NCI-H187 treated with DMSO at 0.1 percent for 48 hours (cell line): ENCODE data around the gene C4BPB.
"Not testable (repeated sequence)": the region's sequence is repeated elsewhere in the genome, so short reads cannot be mapped to it uniquely, and the experiment has no call there.

ENCODE experiments used
- DNase-seq: peaks from one replicate; lab custom pipeline; 2025; lab: John Stamatoyannopoulos, UW

C4BPB gene, protein sequence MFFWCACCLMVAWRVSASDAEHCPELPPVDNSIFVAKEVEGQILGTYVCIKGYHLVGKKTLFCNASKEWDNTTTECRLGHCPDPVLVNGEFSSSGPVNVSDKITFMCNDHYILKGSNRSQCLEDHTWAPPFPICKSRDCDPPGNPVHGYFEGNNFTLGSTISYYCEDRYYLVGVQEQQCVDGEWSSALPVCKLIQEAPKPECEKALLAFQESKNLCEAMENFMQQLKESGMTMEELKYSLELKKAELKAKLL

DNA sequence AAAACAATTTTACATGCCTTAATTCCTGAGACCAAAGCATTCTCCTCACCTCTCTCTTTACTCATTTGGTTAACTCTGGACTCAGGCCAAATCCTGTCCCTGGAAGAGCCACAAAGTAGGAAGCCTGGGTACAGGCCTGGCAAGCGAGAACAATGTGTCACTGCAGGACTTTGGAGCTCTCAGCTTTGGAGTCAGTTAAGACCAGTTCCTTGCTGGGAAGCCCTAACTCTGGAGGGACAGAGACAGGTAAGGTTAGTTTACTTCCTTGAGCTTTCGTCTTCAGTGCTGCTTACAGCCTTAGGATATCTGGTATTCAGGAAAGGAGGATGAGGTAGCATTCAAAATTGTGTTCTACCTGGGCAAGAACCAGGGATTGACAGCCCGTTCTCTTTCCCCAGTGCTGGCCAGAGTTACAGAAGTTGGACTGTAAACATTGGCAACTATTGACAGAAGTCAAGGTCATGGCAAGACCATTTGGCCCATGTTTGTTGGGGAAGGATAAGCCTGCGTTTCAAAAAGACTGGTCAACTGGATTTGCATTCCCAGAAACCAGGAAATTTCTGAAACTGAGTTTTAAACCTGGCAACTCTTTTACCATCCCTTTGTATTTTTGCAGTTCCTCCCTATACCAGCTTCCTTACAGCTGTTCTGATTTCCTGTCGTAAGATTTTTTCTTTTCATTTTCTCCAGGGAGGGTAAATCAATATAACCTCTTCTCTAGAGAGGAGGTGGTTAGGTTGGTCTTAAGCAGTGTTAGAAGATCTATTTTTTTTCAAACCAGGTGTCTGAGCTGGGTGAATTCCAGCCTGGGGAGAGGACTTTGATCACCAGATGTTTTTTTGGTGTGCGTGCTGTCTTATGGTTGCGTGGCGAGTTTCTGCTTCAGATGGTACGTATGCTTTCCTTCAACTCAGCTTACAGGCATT, at the start of gene C4BPB:
TSS of gene C4BPB (plus strand) at position 160 of the 926 bp plus-strand sequence. CDS start at position 832, 672 bp downstream.
- DNase-seq = no peak

DNA sequence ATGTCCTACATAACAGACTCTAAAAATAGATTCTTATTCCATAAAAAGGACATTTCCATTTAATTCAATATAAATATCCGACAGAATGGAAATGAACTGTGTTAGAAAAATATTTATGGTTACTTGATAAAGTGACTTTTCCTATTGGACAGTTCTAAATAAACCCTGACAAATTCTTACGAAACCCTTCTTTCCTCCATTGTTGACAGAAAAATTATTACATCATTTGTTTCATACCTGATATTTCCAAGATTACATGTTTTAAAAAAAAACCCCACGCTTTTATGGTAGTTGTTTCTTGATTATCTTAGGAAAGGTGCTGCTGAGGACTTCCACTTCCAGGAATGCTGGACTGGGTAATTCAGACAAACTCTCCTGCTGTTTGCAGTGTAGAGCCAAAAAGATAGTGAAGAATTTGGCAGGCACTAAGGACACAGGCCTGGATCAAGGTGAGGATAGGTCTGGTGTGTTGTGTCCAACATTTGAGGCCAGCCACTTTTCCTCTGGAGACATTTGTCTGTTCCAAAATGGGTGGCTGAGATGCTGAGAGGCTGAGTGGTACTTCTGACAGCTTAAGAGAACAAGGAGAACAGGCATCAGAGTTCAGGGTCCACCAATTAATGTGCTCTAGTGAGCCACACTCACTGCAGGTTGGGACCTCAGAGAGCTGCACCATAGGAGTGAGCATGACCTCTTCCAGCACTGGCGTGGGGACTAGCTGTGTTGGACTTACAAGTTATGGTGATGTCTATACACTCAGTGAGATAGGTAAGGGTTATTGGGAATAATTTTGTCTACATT, 49.1 kb upstream of the C4BPB start:
- no peak for DNase-seq

DNA sequence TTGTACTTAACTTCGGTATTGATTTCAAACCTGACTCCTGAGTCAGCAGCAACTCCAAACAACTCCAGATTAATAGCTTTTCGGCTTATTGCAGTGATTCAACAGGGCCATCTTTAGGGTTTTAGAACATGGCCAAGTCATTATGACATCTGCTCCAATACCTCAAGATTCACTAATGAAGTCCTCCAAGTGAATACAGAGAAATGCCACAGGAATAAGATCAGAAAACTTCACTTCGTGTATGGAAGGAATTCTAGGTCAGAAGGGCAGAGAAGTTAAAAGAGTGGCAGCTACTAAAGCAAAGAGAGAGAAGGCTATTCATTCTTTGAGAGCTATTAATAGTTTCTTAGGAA, 48.5 kb upstream of the C4BPB start:
- no peak for DNase-seq

DNA sequence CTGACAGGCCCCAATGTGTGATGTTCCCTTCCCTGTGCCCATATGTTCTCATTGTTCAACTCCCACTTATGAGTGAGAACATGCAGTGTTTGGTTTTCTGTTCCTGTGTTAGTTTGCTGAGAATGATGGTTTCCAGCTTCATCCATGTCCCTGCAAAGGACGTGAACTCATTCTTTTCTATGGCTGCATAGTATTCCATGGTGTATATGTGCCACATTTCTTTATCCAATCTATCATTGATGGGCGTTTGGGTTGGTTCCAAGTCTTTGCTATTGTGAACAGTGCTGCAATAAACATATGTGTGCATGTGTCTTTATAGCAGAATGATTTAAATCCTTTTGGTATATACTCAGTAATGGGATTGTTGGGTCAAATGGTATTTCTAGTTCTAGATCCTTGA, 47.3 kb upstream of the C4BPB start:
- not testable (repeated sequence) for DNase-seq

DNA sequence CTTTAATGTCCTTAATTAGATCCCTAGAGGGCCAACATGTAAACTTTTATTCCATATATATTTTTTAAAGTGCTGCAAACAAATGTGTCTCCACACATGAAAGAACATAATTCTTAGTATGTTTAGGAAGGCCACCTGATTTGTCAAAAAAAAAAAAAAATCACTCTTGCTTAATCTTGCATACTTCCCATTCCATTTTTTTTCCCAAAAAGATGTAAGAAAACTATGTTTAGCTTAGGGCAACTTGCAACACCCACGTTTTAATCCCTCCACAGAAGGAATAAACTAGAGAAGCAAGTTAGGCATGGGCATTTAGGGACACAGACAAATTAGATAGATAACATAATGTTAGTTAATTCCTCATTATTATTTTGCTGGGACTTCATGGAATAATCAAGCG, 43.2 kb upstream of the C4BPB start:
- no peak for DNase-seq

DNA sequence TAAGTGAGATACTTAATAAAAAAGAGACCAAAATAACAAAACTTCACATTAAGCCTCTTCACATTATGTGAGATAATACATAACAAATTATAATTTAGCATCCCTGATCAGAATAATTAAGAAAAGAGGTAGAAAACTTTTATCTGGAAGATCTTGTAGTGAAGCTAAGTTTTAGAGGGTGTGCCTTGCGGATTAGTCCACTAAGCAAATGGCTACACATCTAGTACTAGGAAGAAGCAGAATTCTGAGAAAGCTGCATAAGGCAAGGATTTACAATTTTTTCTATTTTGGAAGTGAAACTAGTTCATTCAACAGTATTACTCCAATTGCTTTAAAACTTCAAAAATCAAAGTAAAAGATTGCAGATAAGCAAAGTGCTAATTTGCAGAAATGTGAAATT, 41.2 kb upstream of the C4BPB start:
- no peak for DNase-seq

DNA sequence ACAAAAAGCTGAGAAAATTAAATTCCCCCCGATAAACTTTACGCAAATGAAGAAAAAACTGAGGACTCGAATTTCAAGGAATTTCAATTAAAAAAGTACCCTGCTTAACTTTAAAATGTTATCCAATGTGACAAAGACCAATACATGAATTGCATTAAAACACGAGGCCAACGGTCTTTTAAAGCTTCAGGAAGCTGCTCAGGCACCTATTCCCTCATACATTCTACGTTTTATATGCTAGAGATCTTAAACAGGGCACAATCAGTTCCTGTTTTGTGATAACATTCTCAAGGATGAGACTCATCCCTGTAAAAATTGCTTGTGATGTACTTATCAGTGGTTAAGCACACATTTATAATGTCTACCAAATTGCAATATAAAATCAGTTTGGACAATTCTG, 40.6 kb upstream of the C4BPB start:
- DNase-seq = no peak

DNA sequence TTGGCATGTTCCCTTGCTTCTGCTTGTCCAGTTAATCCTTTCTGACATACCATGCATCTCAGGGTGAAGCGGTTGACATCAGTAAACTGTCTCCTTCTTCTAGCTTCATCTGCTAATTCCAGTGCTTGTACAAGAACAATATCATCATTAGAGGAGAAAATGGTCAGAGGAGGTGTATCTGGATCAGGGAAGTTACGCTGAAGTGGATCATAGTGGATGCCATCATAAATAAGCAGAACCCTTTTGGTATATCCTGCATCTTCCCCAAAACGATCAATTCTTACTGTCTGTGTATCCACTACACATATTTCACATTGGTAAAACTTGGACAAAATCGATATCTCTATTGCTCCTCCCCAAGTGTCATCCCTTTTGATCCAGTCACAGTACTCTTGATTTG, 39.6 kb upstream of the C4BPB start:
- no peak for DNase-seq

DNA sequence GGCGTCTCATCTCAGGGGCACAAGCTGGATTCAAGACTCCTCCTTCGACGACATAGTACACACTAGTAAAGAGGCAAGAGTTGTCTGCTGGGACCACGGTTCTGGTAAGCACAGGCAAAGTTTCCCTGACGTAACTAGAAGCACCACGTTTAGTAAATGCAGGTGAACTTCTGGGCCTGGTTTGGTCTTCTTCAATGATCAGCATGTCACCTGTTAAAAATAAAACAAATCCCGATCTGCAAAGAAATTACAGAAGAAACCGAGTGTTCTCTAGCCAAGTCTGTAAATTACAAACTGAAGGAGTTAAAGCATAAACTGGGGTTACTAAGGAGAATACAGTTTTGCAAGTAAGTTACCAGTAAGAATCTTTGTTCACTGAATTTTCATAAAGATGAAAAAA, 39.1 kb upstream of the C4BPB start:
- DNase-seq = no peak

DNA sequence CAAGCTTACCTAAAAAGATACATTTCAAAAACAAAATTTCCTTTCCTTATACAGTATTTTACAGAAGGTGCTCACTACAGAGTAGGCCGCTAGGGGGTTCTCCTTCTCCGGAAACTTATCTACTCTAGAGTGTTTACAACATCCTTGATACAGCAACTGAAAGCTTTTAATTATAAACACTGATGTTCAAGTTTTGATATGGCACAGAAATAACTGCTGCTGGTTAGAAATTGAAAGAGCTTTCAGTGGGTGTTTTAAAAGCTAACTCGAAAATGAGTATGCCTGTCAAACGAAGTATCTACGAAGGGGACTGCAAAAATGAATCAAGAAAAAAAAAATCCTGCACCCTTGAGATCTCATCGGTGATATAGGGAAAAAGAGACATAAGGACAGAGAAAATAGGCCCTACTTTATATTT, 38.7 kb upstream of the C4BPB start:
- DNase-seq = peak; percentile 54

DNA sequence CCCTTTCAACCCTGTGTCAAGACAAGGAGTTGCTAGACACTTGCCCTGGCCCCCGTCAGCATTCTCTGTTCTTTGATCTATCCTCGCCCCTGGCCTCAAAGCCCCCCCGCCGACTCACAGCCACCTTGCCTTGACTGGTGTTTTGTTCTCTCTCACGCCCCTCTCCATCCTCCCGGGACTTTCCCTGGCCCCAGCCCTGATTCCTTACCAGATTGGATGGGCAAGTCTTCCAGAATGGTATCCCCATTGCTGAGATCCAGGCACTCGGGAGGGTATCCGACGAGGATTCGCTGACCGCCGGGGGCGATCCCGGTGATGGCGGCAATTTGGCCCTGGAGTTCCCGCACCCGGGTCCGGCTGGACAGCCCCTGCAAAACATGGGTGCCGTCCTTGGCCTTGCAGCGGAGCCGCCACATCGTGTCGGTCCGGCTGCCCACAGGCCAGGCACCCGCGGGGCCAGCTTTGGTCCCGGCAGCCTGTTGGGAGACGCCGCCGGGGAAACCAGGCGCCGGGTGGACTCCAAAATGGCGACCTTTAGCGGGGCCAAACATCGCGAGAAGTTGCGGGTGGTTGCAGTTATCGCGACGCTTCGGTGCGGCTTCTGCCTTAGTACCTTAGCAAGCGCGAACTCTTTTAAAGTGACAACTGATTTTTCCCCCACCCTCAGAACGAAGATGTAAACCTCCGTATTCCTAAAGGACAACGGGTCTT, 38.0 kb upstream of the C4BPB start:
- DNase-seq = peak; percentile 89

DNA sequence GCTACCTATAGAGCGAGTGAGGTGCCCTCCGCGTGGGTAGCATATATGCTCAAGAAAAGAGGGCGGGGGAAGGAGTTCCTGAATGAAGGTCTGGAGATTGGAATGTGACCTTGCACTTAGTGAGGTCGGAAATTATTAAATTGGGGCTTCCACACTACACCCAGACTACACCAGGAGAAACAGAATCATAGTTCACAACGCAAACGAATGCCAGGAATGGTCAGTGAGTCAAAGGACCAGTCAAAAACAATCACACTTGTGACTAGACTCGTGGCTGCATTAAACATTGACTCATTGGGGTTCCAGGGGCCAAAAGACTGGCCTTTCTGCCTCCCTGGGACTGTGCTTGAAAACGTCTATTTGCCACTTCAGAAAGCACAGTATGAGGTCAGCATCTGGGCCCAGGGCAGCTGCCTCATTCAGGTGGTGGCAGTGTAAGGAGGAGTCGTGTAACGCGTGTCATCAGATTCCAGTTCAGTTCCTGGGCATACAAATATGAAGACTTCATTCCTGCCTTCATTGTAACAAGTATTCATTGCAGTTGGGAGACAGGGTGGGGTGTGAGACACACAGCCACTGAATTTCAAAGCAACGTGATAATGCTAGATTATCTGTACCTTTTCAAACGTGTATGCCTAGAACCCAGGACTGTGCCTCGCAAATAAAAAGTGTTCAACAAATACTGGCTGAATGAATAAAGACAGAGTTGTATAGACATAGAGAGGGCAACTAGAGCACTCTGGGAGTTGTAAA, 37.3 kb upstream of the C4BPB start, which contains the start of gene YOD1:
TSS of gene YOD1 (minus strand) at position 18 of the 753 bp plus-strand sequence. CDS start 178 bp downstream, outside the sequence.
- DNase-seq = no peak

DNA sequence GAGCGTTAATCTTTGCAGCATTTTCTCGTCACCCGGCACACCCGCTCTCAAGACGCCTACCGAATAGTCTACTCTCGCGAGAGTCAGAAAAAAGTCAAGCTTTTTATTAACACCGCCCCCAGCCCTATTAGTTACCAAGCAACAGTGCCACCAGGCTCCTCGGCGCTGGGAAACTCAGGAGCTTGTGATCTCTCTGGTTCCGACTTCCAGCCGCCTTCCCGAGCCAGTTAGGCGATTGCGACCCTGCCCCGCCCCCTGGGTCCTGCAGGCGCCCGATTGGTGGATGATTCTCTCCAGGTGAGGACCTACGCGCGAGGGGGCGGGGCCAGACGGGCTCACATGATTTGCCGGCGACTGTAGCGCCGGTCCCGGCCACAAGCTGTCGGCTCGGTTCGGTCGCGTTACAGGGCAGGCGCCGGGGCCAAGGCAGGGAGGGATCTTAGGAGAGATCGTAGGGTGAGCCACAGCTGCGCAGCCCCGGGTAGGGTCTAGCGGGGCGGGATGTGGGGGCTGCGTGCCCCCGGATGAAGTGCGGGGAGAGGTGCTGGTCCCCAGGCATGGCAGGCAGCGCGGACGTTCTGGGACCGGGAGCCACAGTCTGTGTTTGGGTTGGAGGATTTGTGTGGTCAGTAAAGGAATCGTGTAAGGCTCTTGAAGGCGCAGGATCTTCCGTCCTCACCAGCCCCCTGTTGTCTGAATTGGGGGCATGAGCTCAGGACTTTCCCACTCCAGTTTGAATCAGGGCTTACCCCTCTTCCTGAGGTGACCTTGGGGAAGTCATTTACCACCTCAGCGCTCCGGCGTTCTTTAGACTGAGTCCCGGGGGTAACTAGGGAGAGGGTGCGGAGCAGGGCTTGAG, 35.5 kb upstream of the C4BPB start, which contains the start of gene PFKFB2:
TSS of gene PFKFB2 (plus strand) at position 365 of the 859 bp plus-strand sequence. CDS start 1,443 bp downstream, outside the sequence.
- peak; percentile 99 for DNase-seq

DNA sequence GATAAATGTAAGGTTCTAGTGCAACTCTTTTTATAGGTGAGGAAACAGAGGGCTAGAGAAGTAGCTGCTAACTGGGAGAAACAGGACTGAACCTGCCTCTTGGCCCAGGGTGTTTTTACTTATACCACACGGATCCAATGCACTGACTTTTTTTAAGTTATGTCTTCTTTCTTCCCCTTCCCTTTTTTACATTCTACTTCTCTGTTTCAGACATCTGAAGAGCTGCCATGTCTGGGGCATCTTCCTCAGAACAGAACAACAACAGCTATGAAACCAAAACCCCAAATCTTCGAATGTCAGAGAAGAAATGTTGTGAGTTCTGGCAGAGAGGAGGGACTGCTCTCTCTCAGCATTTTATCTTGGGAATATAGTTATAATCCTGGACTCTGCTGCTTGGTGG, 34.2 kb upstream of the C4BPB start:
- no peak for DNase-seq

DNA sequence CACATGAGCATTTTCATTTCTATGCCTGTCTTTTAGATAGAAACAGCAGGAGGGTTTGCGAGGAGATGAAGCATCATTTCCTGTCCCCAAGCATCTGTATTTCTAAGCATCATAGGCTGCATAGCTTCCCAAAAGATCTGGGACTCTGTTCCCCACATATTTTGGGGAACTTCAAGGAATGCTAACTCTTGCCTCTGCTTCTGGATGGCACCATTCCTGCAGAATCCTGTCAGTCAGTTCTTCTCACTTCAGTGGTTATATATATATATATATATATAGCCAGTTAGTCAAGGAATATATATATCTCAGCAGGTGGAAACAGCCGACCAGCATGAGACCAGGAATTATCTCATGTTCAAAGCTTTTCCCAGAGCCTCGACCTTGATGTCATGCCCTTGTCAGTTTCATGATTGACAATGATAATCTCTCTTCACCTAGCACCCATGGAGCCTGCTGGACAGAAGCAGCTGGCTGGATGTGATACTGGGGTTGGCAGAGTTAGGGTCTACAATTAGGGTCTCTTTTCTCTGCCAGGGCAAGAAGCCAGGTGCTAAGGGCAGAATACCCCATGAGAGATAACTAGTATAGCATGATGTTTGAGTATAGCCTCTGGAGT, 33.2 kb upstream of the C4BPB start:
- DNase-seq = no peak

DNA sequence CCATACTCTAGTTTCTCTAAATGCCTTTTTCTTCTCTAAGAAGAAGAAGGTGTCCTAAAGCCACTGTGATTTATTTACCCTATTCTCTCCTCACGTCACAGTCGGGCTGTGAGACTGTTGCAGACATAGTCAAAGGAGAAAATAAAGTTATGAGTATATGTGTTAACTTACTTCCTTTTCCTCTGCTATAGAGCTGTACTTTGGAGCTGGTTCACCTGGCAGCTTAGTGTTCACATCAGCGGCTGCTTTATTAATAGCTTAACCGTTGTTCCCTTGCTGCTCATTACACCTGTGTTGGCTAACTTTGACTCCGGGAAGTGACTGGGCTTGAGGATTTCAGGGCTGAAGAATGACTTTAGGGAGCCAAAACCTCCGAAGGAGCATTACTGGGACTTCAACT, 32.0 kb upstream of the C4BPB start:
- DNase-seq = no peak

DNA sequence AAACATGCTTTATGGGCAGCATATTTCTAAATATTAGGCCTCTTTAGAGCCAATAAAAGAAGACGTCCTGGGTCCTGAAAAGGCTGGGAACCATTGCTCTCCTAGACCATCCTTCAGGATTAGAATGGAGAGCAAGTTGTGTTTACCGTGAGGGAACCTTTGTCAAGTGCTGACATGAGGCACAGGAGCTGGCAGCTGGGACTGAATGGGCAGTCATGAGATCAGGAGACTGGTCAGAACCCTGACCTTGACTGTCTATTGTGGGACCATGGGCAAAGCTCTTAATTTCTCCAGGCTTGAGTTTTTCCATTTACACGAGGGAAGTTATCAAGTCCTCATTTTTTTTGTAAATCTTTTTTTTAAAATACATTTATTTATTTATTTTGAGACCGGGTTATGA, 30.4 kb upstream of the C4BPB start:
- DNase-seq = no peak

DNA sequence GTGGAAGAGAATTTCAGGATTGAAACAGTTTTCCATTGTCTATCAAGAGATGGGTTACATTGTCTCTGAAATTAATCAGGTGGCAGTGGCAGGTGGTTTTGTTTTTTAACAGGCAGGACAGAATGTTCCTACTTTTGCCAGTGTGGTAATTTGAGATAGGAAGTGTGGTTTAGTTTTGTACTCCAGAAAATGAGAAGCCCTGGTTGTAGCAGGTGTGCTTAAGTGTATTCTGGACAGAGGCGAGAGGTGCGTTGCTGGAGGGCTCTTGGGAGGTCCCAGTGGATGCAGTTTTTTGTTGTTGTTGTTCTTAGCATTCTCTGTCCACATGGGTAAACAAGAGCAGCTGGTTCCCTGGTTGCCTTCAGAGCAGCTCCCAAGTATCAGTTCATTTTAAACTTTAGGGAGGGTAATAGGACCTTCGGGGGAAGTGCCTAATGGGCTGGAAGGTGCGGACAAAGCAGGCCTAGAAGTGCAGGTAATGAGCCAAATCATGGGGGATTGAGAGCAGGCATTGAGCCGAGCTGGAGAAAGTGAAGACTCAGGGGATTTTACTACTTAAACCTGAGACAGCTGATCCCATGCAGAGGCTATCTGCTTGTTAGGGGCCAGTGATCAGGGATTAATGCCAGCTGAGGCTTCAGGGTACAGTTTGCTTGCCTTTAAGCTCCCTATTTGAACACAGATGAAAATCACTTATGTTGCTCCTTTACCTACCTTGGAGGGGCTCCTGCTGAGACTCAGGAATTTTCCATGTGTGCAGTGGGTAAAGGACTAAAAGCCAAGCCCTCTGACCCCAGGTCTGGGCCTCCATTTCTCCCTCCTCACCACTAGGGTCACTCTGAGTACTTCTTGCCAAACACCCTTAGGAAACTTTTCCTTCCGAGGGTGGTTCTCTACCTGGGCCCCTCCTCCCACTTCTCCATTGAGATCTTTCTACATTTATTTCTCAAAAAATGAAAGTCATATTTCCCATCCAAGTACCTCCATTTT, 29.5 kb upstream of the C4BPB start:
- DNase-seq = peak; percentile 97
